TTC549 (cell line): Measurements from ENCODE around the gene R3HDM4.

Experiments
- FAIRE-seq: peaks from 2 replicates; lab custom pipeline; 2012; peaks lifted over from hg19 to GRCh38; lab: Jason Lieb, UNC

The R3HDM4 gene

DNA sequence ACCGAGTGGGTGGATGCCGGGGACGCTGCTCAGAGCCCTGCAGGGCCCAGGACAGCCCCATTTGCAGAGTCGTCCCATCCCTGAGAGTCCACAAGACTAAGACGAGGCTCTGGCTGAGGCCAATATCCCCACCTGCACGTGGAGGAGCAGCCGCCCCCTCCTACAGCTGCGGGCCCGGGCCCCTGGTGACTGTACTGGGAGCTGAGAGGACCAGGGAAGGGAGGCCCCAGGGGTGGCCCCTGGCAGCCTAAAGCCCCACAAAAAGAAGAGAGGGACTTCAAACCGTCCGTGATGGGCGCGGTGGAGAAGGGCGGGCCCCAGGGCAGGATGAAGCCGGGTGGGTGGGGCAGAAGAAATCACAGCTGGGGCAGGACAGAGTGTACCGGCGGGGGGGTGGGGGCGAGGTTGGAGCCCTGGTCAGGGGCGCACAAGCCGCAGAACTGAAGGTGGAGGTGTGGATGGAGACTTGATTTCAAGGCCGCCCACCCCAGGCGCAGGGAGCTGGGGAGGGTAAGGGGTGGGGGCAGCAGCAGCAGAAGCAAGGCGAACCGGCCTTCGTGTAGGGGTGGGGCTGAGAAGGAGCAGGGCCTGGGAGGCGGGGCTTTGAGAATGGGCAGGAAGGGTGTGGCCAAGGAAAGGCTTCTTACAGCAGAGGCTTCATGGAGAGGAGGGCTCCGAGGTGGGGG lies 40.6 kb downstream of the R3HDM4 start:
- FAIRE-seq, result no peak

DNA sequence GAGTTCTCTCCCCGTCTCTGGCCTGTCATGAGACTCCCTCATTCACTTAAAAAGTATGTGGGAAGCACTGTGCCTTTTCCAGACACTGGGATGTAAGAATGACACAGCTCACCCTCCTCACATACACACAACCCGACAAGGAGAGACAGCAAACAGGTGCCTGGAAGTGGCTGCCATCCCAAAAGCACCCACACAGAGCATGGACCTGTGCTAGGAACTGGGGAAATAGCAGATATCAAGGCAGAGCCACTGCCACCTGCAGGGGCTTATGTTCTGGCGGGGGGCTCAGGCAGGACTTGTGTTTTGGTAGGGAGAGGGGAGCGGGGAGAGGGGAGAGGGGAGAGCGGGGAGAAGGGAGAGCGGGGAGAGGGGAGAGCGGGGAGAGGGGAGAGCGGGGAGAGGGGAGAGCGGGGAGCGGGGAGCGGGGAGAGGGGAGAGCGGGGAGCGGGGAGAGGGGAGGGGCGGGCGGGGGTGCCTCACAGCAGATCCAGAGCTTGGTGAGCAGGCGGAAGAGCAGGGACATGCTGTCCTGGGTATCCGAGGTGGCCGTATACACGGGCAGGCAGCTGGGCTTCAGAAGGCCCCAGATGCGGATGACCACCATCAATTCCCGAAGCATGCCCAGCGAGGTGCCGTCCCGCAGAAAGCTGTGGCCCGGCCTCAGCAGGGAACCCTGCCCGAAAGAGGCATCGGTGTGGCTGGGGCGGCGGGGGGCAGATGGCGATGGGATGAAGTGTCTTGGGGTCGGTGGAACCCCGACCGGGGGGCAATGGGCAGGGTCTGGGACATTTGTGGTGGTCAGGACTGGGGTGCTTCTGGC lies 41.4 kb downstream of the R3HDM4 start:
- no peak for FAIRE-seq

DNA sequence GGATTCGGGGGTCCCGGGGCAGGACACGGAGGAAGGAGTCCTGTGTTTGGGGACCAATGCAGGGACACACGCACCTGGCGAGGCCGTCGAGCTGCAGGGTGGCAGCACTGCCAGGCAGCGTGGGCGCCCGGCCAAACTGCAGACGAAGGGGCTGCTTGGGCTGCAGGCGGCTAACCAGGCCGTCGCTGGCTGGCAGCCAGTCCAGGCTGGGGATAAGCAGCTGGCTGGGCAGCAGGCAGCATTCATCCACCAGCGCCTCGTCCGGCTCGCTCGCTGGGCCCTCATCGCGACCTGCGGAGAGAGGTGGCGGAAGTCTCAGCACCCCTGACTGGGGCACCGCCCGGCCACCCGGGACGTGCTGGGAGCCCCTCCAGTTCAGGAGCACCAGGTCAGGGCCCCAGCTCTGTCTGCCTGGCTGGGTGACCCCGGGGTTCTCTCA lies 42.0 kb downstream of the R3HDM4 start:
- FAIRE-seq, result no peak

DNA sequence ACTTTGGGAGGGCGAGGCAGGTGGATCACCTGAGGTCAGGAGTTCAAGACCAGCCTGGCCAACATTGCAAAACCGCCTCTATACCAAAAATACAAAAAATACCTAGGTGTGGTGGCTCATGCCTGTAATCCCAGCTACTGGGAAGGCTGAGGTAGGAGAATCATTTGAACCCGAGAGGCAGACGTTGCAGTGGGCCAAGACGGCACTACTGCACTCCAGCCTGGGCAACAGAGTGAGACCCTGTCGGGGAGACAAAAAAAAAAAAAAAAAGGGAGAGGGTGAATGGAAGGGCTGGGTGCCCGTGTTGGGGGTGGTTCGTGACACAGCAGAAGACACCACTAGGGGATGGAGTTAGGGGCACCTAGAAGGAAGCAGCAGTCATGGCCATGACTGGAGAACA lies 42.7 kb downstream of the R3HDM4 start:
- FAIRE-seq, result no peak

DNA sequence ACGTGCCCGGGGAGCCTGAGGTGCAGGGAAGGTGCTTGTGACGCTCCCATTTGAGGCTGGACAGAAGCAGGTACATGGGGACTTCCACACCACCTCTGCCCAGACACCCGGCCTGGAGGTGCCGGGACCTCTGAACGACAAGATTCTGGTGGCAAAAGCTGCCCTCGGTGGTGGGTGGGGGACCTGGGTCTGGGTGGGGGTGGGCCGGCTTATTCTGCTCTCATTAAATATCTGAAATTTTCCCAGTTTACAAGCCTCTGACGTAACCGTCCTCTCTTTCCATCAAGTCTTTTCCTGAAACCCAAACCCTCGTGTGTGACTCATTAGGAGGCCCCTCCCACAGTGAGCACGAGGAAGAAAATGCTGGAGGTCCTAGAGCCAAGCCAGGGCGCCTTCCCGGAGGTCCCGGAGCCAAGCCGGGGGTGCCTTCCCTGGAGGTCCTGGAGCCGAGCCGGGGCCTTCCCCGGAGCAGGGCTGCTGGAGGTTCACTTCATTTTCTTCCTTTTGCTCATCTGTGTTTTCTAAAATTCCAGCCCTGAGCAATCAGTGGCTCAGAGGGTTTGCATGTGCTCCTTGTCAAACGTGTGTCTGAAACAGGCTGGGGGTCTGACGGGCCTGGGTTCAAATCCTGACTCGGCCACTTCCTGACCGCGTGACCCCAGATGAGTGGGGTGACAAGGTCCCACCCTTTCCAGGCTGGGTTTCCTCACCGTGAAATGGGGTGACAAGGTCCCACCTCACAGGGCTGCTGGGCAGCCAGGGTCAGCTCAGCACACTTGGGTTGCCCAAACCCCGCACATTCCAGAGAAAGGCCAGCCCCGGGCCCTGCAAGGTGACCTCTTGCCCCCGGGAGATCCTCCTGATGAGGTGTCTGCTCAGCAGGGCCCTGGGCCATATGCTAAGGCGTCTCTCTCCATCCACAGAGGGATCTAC lies 43.5 kb downstream of the R3HDM4 start:
- no peak for FAIRE-seq

DNA sequence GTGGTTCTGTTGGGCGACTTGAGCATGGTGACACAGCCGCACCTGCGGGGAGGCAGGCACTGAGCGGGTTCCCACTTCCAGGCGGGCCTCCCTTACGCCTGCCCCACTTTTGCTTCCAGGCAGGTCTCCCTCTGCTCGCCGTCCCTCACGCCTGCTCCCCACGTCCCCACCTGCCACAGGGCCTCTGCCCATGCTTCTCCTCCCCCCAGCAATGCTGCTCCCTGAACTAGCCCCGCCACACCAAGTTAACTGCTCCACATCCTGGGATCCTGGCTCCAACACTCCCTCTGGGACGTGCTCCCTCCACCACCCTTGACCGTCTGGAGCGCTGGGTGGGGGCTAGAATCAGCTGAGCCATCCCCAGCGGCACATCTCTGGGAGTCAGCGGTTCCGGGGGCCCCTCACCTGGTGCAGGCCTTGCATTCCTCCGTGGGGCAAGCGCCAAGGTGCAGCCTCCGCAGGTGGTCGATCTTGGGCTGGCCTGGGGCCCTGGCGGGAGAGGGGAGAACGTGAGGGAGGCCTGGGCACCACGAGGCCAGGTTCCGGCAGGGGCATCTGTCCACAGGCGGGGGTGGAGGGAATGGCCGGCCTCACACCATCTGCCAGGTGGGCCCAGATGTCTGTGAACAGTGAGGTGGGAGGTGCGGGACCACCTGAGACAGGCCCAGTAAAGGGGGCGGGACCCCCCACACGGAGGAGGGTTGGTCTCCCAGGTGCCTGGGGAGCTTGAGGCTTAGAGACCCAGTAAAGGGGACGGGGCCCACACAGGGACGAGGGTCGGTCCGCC lies 44.4 kb downstream of the R3HDM4 start:
- no peak for FAIRE-seq

DNA sequence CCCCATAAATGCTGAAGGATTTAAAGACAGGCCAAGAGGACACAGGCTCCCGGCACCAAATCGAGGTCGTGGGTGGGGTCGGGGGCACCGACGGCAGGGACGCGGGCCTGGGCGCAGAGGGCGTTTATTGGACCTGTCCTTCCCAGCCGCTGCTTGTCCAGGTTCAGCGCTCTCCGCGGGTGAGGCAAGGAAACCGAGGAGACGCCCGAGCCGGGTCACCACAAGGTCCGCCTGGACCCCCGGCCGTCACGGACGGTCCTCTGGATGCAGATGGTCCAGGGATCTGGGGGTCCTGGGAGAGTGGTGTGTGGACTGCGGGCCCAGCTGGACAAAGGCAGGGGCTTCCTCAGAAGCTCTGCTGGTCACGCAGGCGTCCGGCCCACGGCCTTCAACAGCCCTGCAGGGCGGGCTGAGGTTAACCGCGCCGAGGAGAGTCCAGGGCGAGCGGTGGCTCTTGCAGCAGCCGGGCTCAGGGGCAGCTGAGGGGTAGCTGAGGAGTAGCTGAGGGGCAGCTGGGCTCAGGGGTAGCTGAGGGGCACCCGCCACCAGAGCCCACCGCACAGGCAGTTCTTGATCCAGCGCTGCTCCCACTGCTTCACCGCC lies 45.1 kb downstream of the R3HDM4 start:
- no peak for FAIRE-seq

DNA sequence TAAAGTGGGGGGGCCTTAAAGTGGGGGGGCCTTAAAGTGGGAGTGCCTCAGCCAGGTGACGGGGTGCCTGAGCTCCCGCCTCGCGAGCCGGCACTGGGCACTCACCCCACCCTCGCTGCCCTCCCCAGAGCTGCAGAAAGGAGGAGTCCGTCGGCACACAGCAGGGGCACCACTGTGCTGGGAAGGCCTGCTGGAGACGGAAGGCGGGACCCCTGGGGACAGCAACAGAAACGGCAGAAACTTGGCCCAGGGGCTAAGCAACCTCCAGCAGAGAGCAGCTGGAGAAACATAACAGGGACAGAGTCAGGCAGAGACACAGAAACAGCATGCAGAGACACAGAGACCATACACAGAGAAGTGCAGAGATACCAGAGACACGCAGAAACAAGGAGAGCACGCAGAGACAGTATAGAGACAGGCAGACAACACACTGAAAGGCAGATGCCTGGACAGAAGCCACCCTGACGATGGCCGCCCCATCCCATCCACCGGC lies 45.7 kb downstream of the R3HDM4 start:
- FAIRE-seq, result no peak

DNA sequence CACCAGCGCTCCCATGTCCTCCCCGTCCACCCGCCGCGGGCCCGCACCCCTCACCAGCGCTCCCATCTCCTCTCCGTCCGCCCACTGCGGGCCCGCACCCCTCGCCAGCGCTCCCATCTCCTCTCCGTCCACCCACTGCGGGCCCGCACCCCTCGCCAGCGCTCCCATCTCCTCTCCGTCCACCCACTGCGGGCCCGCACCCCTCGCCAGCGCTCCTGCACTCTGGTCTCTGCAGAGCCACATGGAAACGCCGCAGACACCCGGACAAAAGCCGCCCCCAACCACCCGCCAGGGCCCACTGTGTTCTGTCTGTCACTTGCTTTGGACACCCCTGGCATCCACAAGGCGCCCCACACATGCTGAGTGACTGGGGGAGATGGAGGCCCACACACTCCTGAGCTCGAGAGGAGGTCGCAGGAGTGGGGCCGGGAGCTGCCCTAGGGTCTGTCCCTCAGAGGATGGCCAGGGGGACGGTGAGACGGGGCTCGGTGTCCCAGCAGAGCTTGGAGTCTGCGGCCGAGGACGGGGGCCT lies 46.2 kb downstream of the R3HDM4 start:
- FAIRE-seq, result no peak

DNA sequence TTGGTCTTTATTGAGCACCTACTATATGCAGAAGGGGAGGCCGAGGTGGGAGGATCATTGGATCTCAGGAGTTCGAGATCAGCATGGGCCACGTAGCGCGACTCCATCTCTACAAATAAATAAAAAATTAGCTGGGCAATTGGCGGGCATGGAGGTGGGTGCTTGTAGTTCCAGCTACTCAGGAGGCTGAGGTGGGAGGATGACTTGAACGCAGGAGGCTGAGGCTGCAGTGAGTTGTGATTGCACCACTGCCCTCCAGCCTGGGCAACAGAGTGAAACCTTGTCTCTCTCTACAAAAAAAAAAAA lies 49.8 kb downstream of the R3HDM4 start:
- FAIRE-seq, result no peak

DNA sequence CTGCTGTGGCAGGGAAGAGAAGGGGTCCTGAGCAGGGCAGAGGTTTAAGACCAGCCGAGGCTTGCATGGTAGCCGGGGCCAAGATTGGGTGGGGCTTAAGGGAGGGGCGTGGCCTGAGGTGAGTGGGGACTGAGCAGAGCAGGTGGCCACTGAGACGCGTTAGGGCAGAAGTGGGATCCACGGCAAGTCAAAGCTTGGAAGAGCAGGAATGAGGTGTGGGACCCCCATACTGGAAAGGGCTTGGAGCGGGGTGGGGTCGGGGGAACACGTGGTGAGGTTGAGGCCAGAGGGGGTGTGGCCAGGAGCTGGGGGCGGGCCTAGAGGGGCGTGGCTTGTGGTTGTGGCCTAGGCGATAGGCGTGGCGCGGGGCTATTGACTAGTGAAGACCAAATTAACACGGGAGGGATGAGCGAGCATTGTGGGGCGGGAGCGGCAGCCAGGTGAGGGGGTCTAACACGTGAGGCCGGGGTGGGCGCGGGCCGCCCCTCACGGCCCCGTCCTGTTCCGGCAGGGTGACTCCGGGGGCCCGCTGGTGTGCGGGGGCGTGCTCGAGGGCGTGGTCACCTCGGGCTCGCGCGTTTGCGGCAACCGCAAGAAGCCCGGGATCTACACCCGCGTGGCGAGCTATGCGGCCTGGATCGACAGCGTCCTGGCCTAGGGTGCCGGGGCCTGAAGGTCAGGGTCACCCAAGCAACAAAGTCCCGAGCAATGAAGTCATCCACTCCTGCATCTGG lies 50.3 kb downstream of the R3HDM4 start:
- FAIRE-seq, result no peak

DNA sequence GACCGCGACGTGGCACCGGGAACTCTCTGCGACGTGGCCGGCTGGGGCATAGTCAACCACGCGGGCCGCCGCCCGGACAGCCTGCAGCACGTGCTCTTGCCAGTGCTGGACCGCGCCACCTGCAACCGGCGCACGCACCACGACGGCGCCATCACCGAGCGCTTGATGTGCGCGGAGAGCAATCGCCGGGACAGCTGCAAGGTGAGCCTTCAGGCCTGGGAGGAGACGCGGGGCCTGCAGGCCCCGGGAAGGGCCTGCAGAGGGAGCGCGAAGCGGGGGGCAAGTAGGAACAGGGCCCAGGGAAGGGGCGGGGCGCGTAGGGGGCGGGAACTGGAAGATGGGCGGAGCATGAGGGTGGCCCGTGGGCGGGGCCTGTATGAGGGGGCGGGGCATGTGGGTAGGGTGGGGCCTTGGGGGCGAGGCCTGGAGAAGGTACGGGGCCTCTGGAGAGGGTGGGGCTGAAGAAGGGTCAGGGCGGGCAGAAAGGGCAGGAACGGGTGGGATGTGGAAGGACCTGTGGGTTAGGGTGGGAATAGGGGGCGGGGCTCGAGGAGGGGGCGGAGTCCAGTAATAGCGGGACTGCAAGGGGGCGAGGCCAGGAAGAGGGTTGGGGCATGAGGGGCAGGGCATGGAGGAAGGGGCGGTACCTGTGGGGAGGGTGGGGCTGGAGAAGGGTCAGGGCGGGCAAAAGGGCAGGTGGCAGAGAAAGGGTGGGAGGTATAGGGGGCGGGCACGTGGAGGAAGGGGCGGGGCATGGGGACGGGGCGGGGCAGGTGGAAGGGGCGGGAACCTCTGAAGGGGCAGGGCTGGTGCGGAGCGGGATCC lies 51.1 kb downstream of the R3HDM4 start:
- no peak for FAIRE-seq

DNA sequence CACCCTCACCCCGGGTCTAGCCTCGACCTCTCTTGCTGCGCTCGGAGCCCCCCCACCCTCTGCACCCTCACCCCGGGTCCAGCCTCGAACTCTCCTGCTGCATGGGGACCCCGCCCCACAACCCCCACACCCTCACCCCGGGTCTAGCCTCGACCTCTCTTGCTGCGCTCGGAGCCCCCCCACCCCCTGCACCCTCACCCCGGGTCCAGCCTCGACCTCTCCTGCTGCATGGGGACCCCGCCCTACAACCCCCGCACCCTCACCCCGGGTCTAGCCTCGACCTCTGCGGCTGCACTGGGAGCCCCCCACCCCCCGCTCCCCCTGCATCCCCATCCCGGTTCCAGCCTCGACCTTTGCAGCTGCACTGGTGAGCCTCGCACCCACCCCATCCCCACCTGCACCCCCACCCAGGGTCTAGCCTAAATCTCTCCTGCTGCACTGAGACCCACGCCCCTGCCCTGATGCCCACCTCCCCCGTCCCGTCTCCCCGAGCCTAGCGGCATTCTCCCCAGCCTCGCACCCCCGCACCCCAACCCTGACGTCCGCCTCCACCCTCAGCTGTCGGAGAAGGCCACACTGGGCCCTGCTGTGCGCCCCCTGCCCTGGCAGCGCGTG lies 51.8 kb downstream of the R3HDM4 start:
- FAIRE-seq, result no peak

DNA sequence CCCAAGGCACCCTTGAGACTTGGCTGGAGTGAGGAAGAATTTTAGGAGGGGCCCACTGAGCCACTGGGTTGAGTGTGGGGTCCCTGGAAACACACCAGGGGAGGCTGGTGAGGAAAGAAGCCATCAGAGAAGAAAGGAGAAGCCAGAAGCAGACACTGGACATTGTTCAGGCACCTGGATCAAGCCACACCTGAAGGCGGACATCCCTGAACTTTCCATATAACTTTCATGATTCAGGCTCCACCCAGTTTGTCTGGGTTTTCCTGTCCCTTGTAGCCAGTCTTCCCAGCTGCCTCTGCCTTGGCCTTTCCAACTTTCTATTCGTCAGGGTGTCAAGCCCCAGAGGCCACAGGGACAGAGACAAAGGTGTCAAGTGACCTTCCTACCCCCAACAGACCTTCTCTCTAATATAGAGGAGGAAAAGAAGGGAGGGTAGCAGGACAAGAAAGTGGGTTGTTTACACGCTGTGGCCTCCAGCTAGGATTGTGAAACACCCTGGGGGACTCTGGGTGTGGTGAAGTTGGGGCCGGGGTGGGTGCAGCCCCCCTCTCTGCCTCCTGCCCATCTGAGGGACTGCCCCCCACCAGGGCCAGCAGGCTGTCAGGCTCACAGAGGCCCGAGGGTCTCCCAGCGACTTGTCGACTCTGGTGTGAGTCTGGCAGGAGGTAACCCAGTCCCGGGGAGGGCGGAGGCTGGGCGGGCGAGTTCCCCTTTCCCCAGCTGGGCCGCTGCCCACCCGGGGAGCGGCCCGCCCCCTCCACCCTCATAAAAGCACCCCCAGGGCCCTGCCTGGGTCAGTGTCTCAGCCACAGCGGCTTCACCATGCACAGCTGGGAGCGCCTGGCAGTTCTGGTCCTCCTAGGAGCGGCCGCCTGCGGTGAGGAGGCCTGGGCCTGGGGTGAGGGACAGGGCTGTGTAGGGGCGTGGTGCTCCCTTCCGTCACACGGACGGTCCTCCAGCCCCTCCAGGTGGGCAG lies 53.9 kb downstream of the R3HDM4 start, which contains the start of gene CFD:
CFD (plus strand) TSS at position 797 of the 976 bp plus-strand sequence; CDS start at position 823, 26 bp downstream.
- no peak for FAIRE-seq

DNA sequence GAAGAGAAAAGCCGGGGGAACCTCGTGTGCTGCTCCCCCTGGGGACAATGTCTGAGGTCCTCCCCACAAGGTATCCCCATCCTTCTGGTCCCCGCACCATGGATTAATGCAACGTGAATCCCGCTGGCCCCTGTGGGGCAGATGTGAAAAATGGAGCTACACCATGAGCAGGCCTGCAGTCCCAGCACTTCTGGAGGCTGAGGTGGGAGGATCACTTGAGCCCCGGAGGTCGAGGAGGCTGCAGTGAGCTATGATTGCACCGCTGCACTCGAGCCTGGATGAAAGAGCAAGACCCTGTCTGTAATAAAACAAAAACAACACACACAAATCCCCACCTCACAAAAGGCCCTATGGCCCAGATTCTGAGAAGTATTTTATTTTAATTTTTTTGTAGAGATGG lies 54.7 kb downstream of the R3HDM4 start:
- FAIRE-seq, result no peak

DNA sequence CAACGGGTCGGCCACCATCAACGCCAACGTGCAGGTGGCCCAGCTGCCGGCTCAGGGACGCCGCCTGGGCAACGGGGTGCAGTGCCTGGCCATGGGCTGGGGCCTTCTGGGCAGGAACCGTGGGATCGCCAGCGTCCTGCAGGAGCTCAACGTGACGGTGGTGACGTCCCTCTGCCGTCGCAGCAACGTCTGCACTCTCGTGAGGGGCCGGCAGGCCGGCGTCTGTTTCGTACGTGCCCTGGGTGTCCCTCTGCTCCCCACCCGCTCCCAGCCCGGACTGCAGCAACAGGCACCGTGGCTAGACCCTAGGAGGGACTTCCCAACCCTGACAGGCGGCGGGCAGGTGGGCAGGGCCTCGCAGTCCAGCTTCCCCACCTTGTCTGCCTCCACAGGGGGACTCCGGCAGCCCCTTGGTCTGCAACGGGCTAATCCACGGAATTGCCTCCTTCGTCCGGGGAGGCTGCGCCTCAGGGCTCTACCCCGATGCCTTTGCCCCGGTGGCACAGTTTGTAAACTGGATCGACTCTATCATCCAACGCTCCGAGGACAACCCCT lies 57.4 kb downstream of the R3HDM4 start:
- no peak for FAIRE-seq

DNA sequence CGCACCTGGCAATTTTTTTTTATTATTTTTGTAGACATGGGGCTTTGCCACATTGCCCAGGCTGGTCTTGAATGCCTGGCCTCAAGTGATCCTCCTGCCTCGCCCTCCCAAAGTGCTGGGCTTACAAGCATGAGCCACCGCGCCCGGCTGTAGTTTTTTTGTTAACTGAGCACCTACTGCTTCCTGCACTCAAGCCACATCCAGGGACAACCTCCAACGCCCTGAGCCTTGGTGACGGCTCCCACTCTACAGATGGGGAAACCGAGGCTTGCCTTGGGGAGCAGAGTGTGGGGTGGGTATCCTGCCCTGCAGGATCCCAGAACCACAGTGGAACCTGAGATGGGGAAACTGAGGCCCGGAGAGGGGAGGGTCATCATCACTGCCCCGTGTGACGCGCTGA lies 57.9 kb downstream of the R3HDM4 start:
- no peak for FAIRE-seq
